GM12878 (cell line): ENCODE results near the gene CNTN6. TPM values are rescaled to one million over a fixed set of nuclear protein-coding genes. Genes with fewer than 3 reads are reported as not detected.

ENCODE experiments used
- ATAC-seq: fragments of 200-7000 bp; cut with Tn5 transposase; 3 replicates; pipeline ENCODE4 v1.9.1; 2020; ENCODE audit warnings: mild to moderate bottlenecking, moderate library complexity
- BruUV-seq: library from RNA; stranded (reverse); fragments of 400-500 nt; replicated peaks from 2 replicates; lab custom pipeline; 2021; lab: Mats Ljungman, UMichigan
- CTCF ChIA-PET: fragments of 300-600 bp; sonication (Branson Sonifier 250); formaldehyde crosslinking; extraction: SDS; loops from one replicate; lab custom pipeline; 2021; ENCODE audit warnings: inconsistent platforms; lab: Yijun Ruan, JAX
- POLR2A ChIA-PET: fragments of 350-600 bp; formaldehyde crosslinking; extraction: SDS; loops from one replicate; lab custom pipeline; 2021; ENCODE audit warnings: inconsistent platforms; lab: Charles Lee
- RAD21 ChIA-PET: fragments of 300-600 bp; sonication (Branson Sonifier 250); formaldehyde crosslinking; loops from one replicate; lab custom pipeline; 2023; ENCODE audit warnings: antibody characterized with exemption; ENCODE audit not compliant: unreplicated experiment; lab: Charles Lee
- SMC1A ChIA-PET: fragments of 300-600 bp; sonication (Branson Sonifier 250); formaldehyde crosslinking; loops from one replicate; lab custom pipeline; 2023; ENCODE audit not compliant: unreplicated experiment, uncharacterized antibody; lab: Charles Lee
- DNase-seq: peaks from one replicate; pipeline ENCODE4 v3.0.0-alpha.2; 2011; ENCODE audit warnings: low read depth, low spot score
- FAIRE-seq: peaks from 3 replicates; lab custom pipeline; 2011; peaks lifted over from hg19 to GRCh38; lab: Jason Lieb, UNC
- H2AFZ ChIP-seq: 2 replicates; pipeline ENCODE4 v1.6.0; 2011; ENCODE audit warnings: low read depth, low read length, control low read depth; ENCODE audit not compliant: control insufficient read depth
- H3K27ac ChIP-seq: 2 replicates; pipeline ENCODE4 v1.5.1; 2011; ENCODE audit warnings: control low read depth; ENCODE audit not compliant: control insufficient read depth, insufficient read depth
- H3K27me3 ChIP-seq, 2 experiments: replicated peaks in 1 of 2; 2 replicates each; pipeline versions ENCODE4 v1.6.0 to v1.6.1; 2011; ENCODE audit warnings: low read length in 1 of 2; ENCODE audit not compliant: control insufficient read depth in 2 of 2, insufficient read depth in 2 of 2
- H3K36me3 ChIP-seq, 2 experiments: 2 replicates each; pipeline ENCODE4 v1.5.1; 2011; ENCODE audit warnings: low read length in 1 of 2; ENCODE audit not compliant: control insufficient read depth in 2 of 2, insufficient read depth in 2 of 2
- H3K4me1 ChIP-seq: 2 replicates; pipeline ENCODE4 v1.6.1; 2011; ENCODE audit warnings: mild to moderate bottlenecking, low read length, moderate library complexity, mixed read lengths; ENCODE audit not compliant: control insufficient read depth, insufficient read depth
- H3K4me2 ChIP-seq: 2 replicates; pipeline ENCODE4 v1.6.0; 2011; ENCODE audit warnings: control low read depth; ENCODE audit not compliant: control insufficient read depth, insufficient read depth
- H3K4me3 ChIP-seq: fragments of 200-600 bp; sonication (generic); 2 replicates; pipeline ENCODE4 v1.5.1; 2016
- H3K79me2 ChIP-seq: 2 replicates; pipeline ENCODE4 v1.6.0; 2011; ENCODE audit warnings: low read length; ENCODE audit not compliant: control insufficient read depth, insufficient read depth
- H3K9ac ChIP-seq: 2 replicates; pipeline ENCODE4 v1.8.0; 2011; ENCODE audit warnings: low read length, control low read depth, mixed read lengths; ENCODE audit not compliant: control insufficient read depth, insufficient read depth
- H3K9me3 ChIP-seq: replicated peaks from 3 replicates; pipeline ENCODE4 v1.5.1; 2011; ENCODE audit warnings: mild to moderate bottlenecking, low read length; ENCODE audit not compliant: control insufficient read depth, insufficient read depth
- H4K20me1 ChIP-seq: 2 replicates; pipeline ENCODE4 v1.6.0; 2011; ENCODE audit not compliant: control insufficient read depth, insufficient read depth
- CBX3 ChIP-seq: fragments of 200-600 bp; sonication (generic); IDR thresholded peaks from 2 replicates; pipeline ENCODE4 v1.6.1; 2016; ENCODE audit warnings: low read depth, borderline replicate concordance
- CBX5 ChIP-seq: sonication (generic); IDR thresholded peaks from 2 replicates; pipeline ENCODE4 v1.6.1; 2016; ENCODE audit warnings: low read depth, moderate library complexity, mild to moderate bottlenecking, inconsistent platforms
- CHD1 ChIP-seq: IDR thresholded peaks from 2 replicates; pipeline ENCODE4 v1.6.1; 2012; ENCODE audit warnings: low read depth, low read length, improper control_type of control experiment
- EED ChIP-seq: sonication (generic); IDR thresholded peaks from 2 replicates; pipeline ENCODE4 v1.6.1; 2016; ENCODE audit warnings: antibody characterized with exemption, low read depth
- EGR1 ChIP-seq, 2 experiments: IDR thresholded peaks; 1 replicate in 1 of 2; 2 replicates in 1 of 2; pipeline ENCODE4 v1.6.1; 2011 to 2012; ENCODE audit warnings: low read depth in 2 of 2, low read length in 2 of 2, borderline replicate concordance in 1 of 2, mild to moderate bottlenecking in 1 of 2, moderate library complexity in 1 of 2
- EP300 ChIP-seq, 2 experiments: fragments of 150-350 bp in 1 of 2; IDR thresholded peaks; 2 replicates each; pipeline ENCODE4 v1.6.1; 2011 to 2012; ENCODE audit warnings: low read depth in 2 of 2, low read length in 2 of 2, borderline replicate concordance in 1 of 2, improper control_type of control experiment in 1 of 2, inconsistent platforms in 1 of 2; ENCODE audit not compliant: control insufficient read depth in 1 of 2
- ESRRA ChIP-seq: IDR thresholded peaks from 2 replicates; pipeline ENCODE4 v1.6.1; 2012; ENCODE audit warnings: mild to moderate bottlenecking, low read length, improper control_type of control experiment
- IRF4 ChIP-seq: IDR thresholded peaks from 2 replicates; pipeline ENCODE4 v1.6.1; 2011; ENCODE audit warnings: low read depth, low read length
- MTA2 ChIP-seq: fragments of 450-650 bp; IDR thresholded peaks from 2 replicates; pipeline ENCODE4 v1.6.1; 2016; ENCODE audit warnings: low read depth, mild to moderate bottlenecking, moderate library complexity
- NFIC ChIP-seq: IDR thresholded peaks from 2 replicates; pipeline ENCODE4 v1.6.1; 2012; ENCODE audit warnings: low read depth, mild to moderate bottlenecking, inconsistent platforms, low read length, moderate library complexity
- NFXL1 ChIP-seq: fragments of 450-650 bp; IDR thresholded peaks from 2 replicates; pipeline ENCODE4 v1.6.1; 2017; ENCODE audit warnings: antibody characterized with exemption, mild to moderate bottlenecking, borderline replicate concordance
- NFYB ChIP-seq: IDR thresholded peaks from 2 replicates; pipeline ENCODE4 v1.6.1; 2011; ENCODE audit warnings: low read depth, mild to moderate bottlenecking, low read length, improper control_type of control experiment, moderate library complexity; ENCODE audit not compliant: insufficient read depth
- RBBP5 ChIP-seq: fragments of 200-600 bp; sonication (generic); conservative IDR thresholded peaks from 2 replicates; pipeline ENCODE4 v1.6.1; 2016
- TCF7 ChIP-seq: IDR thresholded peaks from 2 replicates; pipeline ENCODE4 v1.6.1; 2014; ENCODE audit warnings: antibody characterized with exemption, borderline replicate concordance
- ZNF207 ChIP-seq: fragments of 450-650 bp; IDR thresholded peaks from 2 replicates; pipeline ENCODE4 v1.6.1; 2014; ENCODE audit warnings: antibody characterized with exemption, mild to moderate bottlenecking, borderline replicate concordance
- WGBS: methylation state at CpG from one replicate; pipeline ENCODE4 v1.1.6; 2016; ENCODE audit warnings: low lambda C conversion rate; ENCODE audit not compliant: insufficient replicate concordance, insufficient coverage; ENCODE audit errors: missing lambda C conversion rate; 5-methylcytosine and 5-hydroxymethylcytosine counted together
- in situ Hi-C: fragments of 300-500 bp; cut with MboI; formaldehyde crosslinking; loops from 9 replicates; pipeline ENCODE4 v1.14.3; 2018; ENCODE audit warnings: mixed read lengths
- intact Hi-C: fragments of 100-400 bp; cut with micrococcal nuclease; formaldehyde crosslinking; loops from one replicate; pipeline ENCODE4 v1.14.2; 2022; ENCODE audit not compliant: unreplicated experiment
- polyA plus RNA-seq, 11 experiments: library from polyadenylated mRNA; depleted of rRNA in 4 of 11; unstranded in 6 of 11; stranded (reverse) in 5 of 11; fragments of >200 nt; fragmentation: Nextera tagmentation in 4 of 11; fragmentation: Illumina TruSeq in 1 of 11; extraction: Ambion mirVana in 4 of 11; extraction: Trizol in 1 of 11; gene quantifications; 1 replicate in 1 of 11; 2 replicates in 10 of 11; pipeline versions ENCODE4 v1.2.1 to v1.2.3, GENCODE V29; 2011 to 2016; ENCODE audit warnings: inconsistent platforms in 2 of 11, missing spikeins in 2 of 11, low read depth in 1 of 11
- total RNA-seq, 4 experiments: library from RNA; depleted of rRNA in 3 of 4; stranded (reverse); fragments of >200 nt in 3 of 4; fragmentation: Illumina TruSeq in 1 of 4; extraction: Trizol in 1 of 4; gene quantifications; 2 replicates each; pipeline versions ENCODE4 v1.2.1 to v1.2.3, GENCODE V29; 2013 to 2021
- TF ChIP-seq, protein P1 (sequence below): IDR thresholded peaks from 2 replicates; pipeline ENCODE4 v1.6.1; 2011; ENCODE audit warnings: low read depth, low read length, improper control_type of control experiment, borderline replicate concordance
- TF ChIP-seq, protein P2 (sequence below): fragments of 450-650 bp; IDR thresholded peaks from 2 replicates; pipeline ENCODE4 v1.6.1; 2017; ENCODE audit warnings: borderline replicate concordance

CNTN6 gene
- total and polyA plus RNA-seq, 10 of the 15 experiments (the other 5 are each of a cell fraction or from before 2014, with no cell fraction given), result not detected

- FAIRE-seq (no peak), ATAC-seq (no peak), DNase-seq (no peak)
- TF ChIP-seq, protein P1, sequence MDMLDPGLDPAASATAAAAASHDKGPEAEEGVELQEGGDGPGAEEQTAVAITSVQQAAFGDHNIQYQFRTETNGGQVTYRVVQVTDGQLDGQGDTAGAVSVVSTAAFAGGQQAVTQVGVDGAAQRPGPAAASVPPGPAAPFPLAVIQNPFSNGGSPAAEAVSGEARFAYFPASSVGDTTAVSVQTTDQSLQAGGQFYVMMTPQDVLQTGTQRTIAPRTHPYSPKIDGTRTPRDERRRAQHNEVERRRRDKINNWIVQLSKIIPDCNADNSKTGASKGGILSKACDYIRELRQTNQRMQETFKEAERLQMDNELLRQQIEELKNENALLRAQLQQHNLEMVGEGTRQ, result no peak
- no peak for TF ChIP-seq CBX5
- no peak overlapping the region for H3K4me3 ChIP-seq
- 47% methylated on average over 3 of the region's 3 CpGs for WGBS
- no peak overlapping the region for H3K9ac ChIP-seq
- no peaks in the 10 kb centered on the region for H3K27me3 ChIP-seq
- SMC1A ChIA-PET, result interaction anchor here (1.0 kb wide), 1 partner anchor 8 kb away, joined by 3 read pairs; no protein-coding TSS in a partner anchor
- no peaks in the 10 kb centered on the region for H3K36me3 ChIP-seq
- POLR2A ChIA-PET, result no interaction called here
- no peaks in the 10 kb centered on the region for H3K9me3 ChIP-seq
- intact Hi-C loops, result no loop called here
- no peaks in the 10 kb centered on the region for H3K4me1 ChIP-seq
- no peak overlapping the region for H3K27ac ChIP-seq
- no peaks in the 10 kb centered on the region for H3K79me2 ChIP-seq
- no peak overlapping the region for H2AFZ ChIP-seq
- CTCF ChIA-PET, result no interaction called here
- RAD21 ChIA-PET, result no interaction called here
- BruUV-seq, result no TSS peak
- no peaks in the 10 kb centered on the region for H4K20me1 ChIP-seq
- in situ Hi-C loops, result no loop called here
- H3K4me2 ChIP-seq, result no peak overlapping the region
Observed at GRCh38 chr3:1055870-1056269, 37.0 kb upstream of the CNTN6 start.

DNA sequence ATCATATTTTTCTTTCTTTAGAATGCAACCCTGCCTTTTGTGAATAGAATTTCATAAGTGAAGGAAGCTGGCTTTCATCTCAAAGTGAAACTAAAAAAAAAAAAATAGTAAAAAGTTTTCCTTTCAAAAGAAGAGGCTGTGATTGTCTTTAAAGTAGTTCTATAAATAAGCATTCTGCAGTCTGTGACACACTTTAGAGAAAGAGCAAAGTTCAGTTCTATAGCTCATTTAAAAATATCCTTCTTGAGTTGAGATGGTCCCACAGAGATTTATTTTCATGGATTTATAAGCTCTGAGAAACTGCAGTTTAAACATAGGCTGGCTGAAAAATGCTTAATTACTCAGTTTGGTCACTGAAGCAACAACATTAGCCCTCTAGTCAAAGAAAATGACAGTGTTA, 36.1 kb upstream of the CNTN6 start:
- Histone ChIP-seq H3K9me3 (no peaks in the 10 kb centered on the region), H3K4me1 (no peaks in the 10 kb centered on the region), H4K20me1 (no peaks in the 10 kb centered on the region), H3K27ac (no peak overlapping the region), H3K36me3 (no peaks in the 10 kb centered on the region), H3K27me3 (no peaks in the 10 kb centered on the region), H2AFZ (no peak overlapping the region), H3K4me2 (no peak overlapping the region), H3K9ac (no peak overlapping the region), H3K79me2 (no peaks in the 10 kb centered on the region), H3K4me3 (no peak overlapping the region)
- ATAC-seq, result no peak
- no peak for TF ChIP-seq NFYB
- no peak for TF ChIP-seq ESRRA
- TF ChIP-seq MTA2, result no peak
- TF ChIP-seq CBX3, result no peak
- no peak for TF ChIP-seq RBBP5
- TF ChIP-seq, protein P2, sequence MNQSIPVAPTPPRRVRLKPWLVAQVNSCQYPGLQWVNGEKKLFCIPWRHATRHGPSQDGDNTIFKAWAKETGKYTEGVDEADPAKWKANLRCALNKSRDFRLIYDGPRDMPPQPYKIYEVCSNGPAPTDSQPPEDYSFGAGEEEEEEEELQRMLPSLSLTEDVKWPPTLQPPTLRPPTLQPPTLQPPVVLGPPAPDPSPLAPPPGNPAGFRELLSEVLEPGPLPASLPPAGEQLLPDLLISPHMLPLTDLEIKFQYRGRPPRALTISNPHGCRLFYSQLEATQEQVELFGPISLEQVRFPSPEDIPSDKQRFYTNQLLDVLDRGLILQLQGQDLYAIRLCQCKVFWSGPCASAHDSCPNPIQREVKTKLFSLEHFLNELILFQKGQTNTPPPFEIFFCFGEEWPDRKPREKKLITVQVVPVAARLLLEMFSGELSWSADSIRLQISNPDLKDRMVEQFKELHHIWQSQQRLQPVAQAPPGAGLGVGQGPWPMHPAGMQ, result no peak
- TF ChIP-seq CHD1, result no peak
- no peak for TF ChIP-seq EP300 (IDR thresholded peaks at IDR 0.05; ENCODE audit: borderline replicate concordance in 1 of 2, control insufficient read depth in 1 of 2, low read depth in 2 of 2, low read length in 2 of 2)
- no peak for TF ChIP-seq NFIC
- no peak for TF ChIP-seq ZNF207
- no peak for TF ChIP-seq TCF7
- no peak for TF ChIP-seq IRF4
- TF ChIP-seq EGR1 (IDR thresholded peaks at IDR 0.05; ENCODE audit: borderline replicate concordance in 1 of 2, low read depth in 2 of 2, low read length in 2 of 2), result no peak
- TF ChIP-seq NFXL1, result no peak
- TF ChIP-seq EED, result no peak
- ChIA-PET SMC1A (interaction anchor here (0.8 to 1.6 kb wide), 2 partner anchors 10 to 95 kb away, joined by 3 to 4 read pairs; no protein-coding TSS in a partner anchor), CTCF (interaction anchor here (0.6 to 0.7 kb wide), 2 partner anchors 198 to 365 kb away, joined by 3 to 5 read pairs; no protein-coding TSS in a partner anchor), POLR2A (no interaction called here), RAD21 (no interaction called here)
- in situ Hi-C loops, result no loop called here
- FAIRE-seq, result no peak
- no TSS peak for BruUV-seq
- no peak for DNase-seq
- intact Hi-C loops, result no loop called here
